ENCODE results near the gene TBCD.
A peak's percentile ranks its signal among the peaks of the same experiment; 100 is the strongest.

TBCD gene

GRCh38 chr17:82888583-82889495 is 137.0 kb downstream of the TBCD start:
- peaks cover 0 to 5% of the 10 kb centered on the region in 2 donors for H3K9me3 Mint-ChIP-seq
- H3K27me3 Mint-ChIP-seq, result no peaks in the 10 kb centered on the region
- peaks cover 51 to 70% of the 10 kb centered on the region in 2 donors for H3K4me1 Mint-ChIP-seq
- DNase-seq (no peak), ATAC-seq (replicated peaks) (no peak)
- H3K4me3 Mint-ChIP-seq, result no peak overlapping the region
- peaks cover 46 to 68% of the 10 kb centered on the region in 2 donors for H3K36me3 Mint-ChIP-seq
- H3K27ac Mint-ChIP-seq, result peak overlapping the region; percentile 93

GRCh38 chr17:82889496-82890338 is 137.9 kb downstream of the TBCD start:
- peaks cover 45 to 64% of the 10 kb centered on the region in 2 donors for H3K36me3 Mint-ChIP-seq
- no peaks in the 10 kb centered on the region for H3K27me3 Mint-ChIP-seq
- peaks cover 48 to 68% of the 10 kb centered on the region in 2 donors for H3K4me1 Mint-ChIP-seq
- no peak for ATAC-seq (replicated peaks)
- DNase-seq, result no peak
- H3K27ac Mint-ChIP-seq, result peak overlapping the region; percentile 14
- no peak overlapping the region for H3K4me3 Mint-ChIP-seq
- peaks cover 0 to 5% of the 10 kb centered on the region in 2 donors for H3K9me3 Mint-ChIP-seq

DNA sequence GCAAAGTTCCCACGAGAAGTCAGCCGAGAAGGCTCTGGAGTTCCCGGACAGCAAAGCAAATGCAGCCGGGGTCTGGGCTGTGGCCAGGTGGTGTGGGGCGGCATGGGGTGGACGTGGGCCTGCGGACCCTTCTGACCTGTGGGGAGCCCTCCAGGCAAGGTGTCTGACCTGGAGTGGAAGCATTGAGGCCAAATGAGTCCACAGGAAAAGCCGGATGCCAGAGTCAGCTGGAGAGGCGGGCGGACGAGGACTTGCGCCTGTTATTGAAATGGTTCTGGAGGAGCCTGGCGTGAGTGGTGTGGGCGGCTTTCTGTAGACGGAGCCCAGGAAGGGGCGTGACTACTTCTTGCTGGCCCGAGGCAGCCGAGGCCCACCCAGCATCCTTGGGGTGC is 138.5 kb downstream of the TBCD start:
- peak overlapping the region; percentile 45 for H3K27ac Mint-ChIP-seq
- ATAC-seq (replicated peaks) (no peak), DNase-seq (no peak)
- peaks cover 46 to 65% of the 10 kb centered on the region in 2 donors for H3K4me1 Mint-ChIP-seq
- H3K4me3 Mint-ChIP-seq, result no peak overlapping the region
- H3K27me3 Mint-ChIP-seq, result no peaks in the 10 kb centered on the region
- peaks cover 48 to 67% of the 10 kb centered on the region in 2 donors for H3K36me3 Mint-ChIP-seq
- H3K9me3 Mint-ChIP-seq, result peaks cover 0 to 5% of the 10 kb centered on the region in 2 donors

DNA sequence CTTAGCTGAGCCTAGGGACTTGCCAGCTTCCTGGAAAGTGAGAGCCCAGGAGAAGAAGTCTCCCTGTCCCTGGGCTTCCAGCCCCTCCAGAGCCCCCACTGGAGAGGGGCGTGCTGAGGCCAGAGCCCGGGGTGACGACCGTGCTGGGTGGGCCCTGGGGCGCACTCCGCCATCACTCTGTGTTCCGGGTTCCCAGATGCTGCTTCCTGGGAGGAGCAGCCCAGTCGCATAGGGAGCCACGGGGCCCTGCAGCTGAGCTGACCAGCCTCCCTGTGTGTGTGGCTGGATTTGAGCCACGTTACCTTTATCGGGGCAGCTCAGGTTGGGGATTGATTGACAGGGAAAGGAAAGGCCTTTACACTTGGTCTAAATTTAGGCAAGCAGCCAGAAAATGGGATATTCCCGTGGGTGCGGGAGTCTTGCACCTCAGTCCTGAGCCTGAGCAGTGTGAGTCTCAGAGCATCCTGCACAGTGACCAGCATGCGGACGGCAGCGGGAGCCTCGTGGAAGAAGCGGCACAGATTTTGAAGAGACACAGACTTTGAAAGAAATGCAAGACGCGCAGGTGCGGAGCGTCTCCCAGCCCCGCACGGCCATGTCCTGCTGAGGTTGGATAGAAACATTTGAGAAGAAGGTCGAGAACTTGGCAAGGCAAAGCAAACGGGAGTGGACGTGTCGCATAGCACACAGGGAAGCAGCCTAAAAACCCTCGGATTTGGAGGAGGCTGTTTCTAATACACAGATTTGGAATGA is 139.2 kb downstream of the TBCD start:
- DNase-seq (no peak), ATAC-seq (replicated peaks) (no peak)
- peak overlapping the region; percentile 75 for H3K27ac Mint-ChIP-seq
- H3K9me3 Mint-ChIP-seq, result peaks cover 0 to 5% of the 10 kb centered on the region in 2 donors
- H3K27me3 Mint-ChIP-seq, result no peaks in the 10 kb centered on the region
- peaks cover 46 to 60% of the 10 kb centered on the region in 2 donors for H3K4me1 Mint-ChIP-seq
- H3K36me3 Mint-ChIP-seq, result peaks cover 53 to 67% of the 10 kb centered on the region in 2 donors
- H3K4me3 Mint-ChIP-seq, result no peak overlapping the region

DNA sequence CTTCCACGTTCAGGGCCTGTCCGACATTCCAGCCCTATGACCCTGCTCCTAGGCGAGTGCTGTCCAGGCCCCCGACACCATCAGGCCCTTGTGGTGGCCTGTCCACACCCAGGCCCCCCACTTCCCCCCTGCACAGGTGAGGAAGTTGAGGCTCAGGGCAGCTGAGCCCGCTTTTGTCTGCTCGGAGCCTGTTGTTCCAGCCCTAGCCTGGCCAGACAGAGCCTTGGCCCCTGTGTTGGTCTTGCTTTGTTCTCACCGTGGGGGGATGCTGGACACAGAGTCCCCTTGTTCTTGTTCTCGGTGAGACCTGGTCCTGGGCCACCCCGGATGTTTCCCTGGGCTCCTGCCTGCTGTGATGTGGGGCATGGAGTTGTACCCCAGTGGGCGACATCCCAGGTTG is 140.0 kb downstream of the TBCD start:
- H3K27me3 Mint-ChIP-seq, result no peaks in the 10 kb centered on the region
- peaks cover 43 to 52% of the 10 kb centered on the region in 2 donors for H3K4me1 Mint-ChIP-seq
- peaks cover 0 to 5% of the 10 kb centered on the region in 2 donors for H3K9me3 Mint-ChIP-seq
- H3K27ac Mint-ChIP-seq, result no peak overlapping the region
- peaks cover 54 to 72% of the 10 kb centered on the region in 2 donors for H3K36me3 Mint-ChIP-seq
- DNase-seq, result no peak
- ATAC-seq (replicated peaks), result no peak
- H3K4me3 Mint-ChIP-seq, result no peak overlapping the region

DNA sequence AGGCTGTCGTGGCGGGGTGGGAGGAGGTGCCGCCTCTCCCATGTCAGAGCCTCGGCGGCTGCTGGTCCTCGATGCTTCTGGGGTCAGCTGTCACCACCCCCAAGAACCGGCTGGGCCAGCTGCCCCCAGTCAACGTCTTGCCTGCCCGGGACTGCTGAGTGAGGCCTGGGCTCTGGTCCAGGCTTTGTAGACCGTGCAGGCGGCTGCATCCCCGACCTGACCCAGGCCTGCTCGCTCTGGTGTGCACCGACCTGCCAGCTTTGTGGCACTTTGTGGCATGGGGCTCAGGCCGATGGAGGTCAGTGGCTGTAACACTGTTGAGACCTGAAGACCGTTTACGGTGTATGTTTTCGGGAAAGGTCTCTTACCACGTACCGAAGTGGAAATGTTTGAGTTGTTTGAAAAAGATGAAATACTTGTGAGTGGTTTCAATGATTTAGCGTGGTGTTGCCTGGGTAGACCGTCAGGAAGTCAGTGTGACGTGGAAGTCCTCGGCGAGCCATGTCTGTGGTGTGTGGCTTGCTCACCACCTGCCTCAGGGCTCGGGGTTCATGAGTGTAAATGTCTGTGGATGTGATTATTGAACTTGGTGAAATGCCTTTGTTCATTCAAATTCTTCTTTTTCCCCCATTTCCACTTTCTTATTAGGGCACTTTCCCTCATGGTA is 141.2 kb downstream of the TBCD start:
- Mint-ChIP-seq H3K27me3 (no peaks in the 10 kb centered on the region), H3K4me3 (no peak overlapping the region), H3K27ac (peak overlapping the region; percentile 66), H3K4me1 (peaks cover 33 to 41% of the 10 kb centered on the region in 2 donors), H3K9me3 (peaks cover 0 to under 1% of the 10 kb centered on the region in 2 donors), H3K36me3 (peaks cover 51 to 69% of the 10 kb centered on the region in 2 donors)
- ATAC-seq (replicated peaks), result peak; percentile 77 to 87
- DNase-seq, result no peak

DNA sequence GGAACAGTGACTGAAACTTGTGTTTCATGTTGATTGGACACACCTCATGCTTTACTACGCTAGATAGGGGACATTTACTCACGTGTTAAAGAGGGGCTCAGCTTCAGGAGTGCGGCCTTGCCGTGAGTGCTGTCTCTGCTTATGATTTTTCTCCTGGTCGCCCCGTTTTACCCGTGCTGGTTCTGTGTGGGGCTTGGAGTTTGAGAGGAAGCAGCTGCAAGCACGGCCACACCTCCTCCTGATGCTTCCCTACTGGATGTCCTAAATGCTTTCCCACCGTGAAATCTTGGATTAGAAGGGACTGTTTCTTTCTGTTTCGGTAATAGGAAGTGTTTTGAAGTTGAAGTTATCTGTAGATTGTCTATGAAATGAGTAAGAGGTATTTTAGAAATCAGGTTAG is 141.9 kb downstream of the TBCD start:
- Mint-ChIP-seq H3K27ac (peak overlapping the region; percentile 90), H3K4me3 (peak overlapping the region; percentile 61 to 74), H3K36me3 (peaks cover 47 to 66% of the 10 kb centered on the region in 2 donors), H3K27me3 (no peaks in the 10 kb centered on the region), H3K9me3 (no peaks in the 10 kb centered on the region), H3K4me1 (peaks cover 29 to 34% of the 10 kb centered on the region in 2 donors)
- DNase-seq (no peak), ATAC-seq (replicated peaks) (peak in 1 of 2 donors; percentile 46)

DNA sequence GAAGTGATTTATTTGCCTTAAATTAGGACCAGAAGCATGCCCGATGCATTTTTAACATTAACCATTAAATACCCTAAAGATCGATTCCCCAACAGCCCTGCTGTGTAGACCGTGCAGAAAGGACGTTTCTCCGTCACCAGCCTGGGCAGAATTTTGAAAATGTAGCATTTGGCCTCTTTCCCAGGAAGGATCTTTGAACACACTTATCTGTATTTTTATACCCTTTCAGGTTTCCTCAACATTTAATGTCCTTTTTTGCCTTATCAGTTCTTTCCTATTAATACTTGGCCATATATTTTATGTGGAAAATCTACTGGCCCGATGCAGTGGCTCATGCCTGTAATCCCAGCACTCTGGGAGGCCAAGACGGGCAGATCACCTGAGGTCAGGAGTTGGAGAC is 142.5 kb downstream of the TBCD start:
- Mint-ChIP-seq H3K9me3 (no peaks in the 10 kb centered on the region), H3K4me1 (peaks cover 29 to 31% of the 10 kb centered on the region in 2 donors), H3K4me3 (no peak overlapping the region), H3K36me3 (peaks cover 51 to 72% of the 10 kb centered on the region in 2 donors), H3K27ac (no peak overlapping the region), H3K27me3 (no peaks in the 10 kb centered on the region)
- ATAC-seq (replicated peaks), result no peak
- no peak for DNase-seq

- Mint-ChIP-seq H3K4me1 (peaks cover 27 to 34% of the 10 kb centered on the region in 2 donors), H3K36me3 (peaks cover 52 to 69% of the 10 kb centered on the region in 2 donors), H3K27me3 (no peaks in the 10 kb centered on the region), H3K4me3 (no peak overlapping the region), H3K27ac (no peak overlapping the region), H3K9me3 (no peaks in the 10 kb centered on the region)
- DNase-seq, result no peak
- ATAC-seq (replicated peaks), result no peak
These were observed 143.2 kb downstream of the TBCD start for GRCh38 chr17:82895087-82895486.

DNA sequence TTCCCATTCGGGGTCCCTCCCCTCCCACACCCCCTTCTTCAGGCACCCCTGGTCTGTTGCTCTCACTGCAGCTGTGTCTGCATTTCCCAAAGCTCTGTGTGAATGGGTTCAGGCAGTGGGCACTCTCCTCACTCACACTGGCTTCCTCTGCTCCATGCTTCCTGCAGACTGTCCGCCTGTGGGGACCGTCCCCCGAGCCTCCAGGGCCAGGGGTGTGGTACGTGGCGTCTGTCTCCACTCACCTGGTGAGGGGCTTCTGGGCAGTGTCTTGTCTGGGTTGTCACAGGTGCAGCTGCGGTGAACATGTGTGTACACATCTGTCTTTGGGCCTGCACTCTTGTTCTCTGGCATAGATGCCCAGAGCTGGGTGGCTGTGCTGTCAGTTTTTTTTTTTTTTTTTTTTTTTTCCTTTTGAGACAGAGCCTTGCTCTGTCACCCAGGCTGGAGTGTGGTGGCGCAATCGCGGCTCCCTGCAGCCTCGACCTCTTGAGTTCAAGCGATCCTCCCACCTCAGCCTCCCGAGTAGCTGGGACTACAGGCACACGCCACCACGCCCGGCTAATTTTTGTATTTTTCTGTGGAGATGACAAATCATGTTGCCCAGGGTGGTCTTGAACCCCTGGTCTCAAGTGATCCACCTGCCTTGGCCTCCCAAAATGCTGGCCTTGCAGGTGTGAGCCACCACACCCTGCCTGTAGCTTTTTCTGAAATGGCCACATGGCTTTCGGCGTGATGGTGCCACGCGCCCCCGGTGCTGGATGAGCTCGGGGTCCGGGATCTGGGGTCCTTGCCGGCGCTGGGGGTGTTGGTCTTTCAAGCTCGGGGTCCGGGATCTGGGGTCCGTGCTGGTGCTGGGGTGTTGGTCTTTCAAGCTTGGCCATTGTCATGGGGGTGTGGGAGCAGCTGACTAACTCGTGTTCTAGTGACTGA is 144.5 kb downstream of the TBCD start:
- H3K4me3 Mint-ChIP-seq, result no peak overlapping the region
- ATAC-seq (replicated peaks), result no peak
- no peak for DNase-seq
- H3K27me3 Mint-ChIP-seq, result no peaks in the 10 kb centered on the region
- H3K9me3 Mint-ChIP-seq, result no peaks in the 10 kb centered on the region
- peaks cover 32 to 42% of the 10 kb centered on the region in 2 donors for H3K4me1 Mint-ChIP-seq
- peaks cover 50 to 67% of the 10 kb centered on the region in 2 donors for H3K36me3 Mint-ChIP-seq
- H3K27ac Mint-ChIP-seq, result no peak overlapping the region

DNA sequence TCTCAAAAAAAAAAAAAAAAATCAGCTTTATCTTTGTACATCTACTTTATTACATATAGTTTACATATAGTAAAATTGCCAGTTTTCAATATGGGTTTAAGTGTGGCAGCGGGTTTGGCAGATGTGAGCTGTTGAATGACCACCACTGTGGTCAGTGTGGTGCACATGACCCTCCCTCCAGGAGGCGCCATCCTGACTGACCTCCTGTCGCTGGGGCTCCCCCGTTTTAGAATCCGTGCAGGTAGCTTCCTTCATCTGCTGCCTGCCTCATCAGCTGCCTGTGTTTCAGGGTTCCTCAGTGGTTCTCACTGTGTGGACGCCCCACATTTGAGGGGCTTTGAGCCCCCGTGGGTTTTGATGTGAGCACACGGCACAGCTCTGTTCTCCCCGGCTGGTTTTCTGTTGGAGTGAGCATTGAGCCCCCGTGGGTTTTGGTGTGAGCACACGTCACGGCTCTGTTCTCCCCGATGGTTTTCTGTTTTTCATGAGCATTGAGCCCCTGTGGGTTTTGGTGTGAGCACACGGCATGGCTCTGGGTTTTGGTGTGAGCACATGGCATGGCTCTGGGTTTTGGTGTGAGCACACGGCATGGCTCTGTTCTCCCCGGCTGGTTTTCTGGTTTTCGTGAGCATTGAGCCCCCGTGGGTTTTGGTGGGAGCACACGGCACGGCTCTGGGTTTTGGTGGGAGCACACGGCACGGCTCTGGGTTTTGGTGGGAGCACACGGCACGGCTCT is 145.8 kb downstream of the TBCD start:
- Mint-ChIP-seq H3K9me3 (no peaks in the 10 kb centered on the region), H3K36me3 (peaks cover 51 to 68% of the 10 kb centered on the region in 2 donors), H3K27ac (no peak overlapping the region), H3K4me3 (no peak overlapping the region), H3K4me1 (peaks cover 28 to 37% of the 10 kb centered on the region in 2 donors), H3K27me3 (no peaks in the 10 kb centered on the region)
- DNase-seq, result no peak
- no peak for ATAC-seq (replicated peaks)

DNA sequence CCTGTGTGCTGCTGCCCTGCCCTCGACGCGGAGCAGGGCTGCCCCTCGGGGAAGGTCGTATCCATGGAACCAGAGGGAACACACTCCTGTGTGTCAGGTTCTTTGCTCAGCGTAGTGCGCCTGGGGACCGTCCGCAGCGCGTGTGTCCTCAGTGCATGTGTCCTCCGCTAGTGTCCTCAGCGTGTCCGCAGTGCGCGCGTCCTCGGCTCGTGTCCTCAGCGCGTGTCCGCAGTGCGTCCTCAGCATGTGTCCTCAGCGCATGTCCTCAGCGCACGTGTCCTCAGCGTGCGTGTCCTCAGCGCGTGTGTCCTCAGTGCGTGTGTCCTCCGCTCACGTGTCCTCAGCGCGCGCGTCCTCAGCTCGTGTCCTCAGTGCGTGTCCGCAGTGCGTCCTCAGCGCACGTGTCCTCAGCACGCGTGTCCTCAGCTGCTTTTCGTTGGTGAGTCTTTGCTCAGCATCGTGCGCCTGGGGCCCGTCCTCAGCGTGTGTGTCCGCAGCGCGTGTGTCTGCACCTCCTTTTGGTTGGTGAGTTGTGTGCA is 147.2 kb downstream of the TBCD start:
- Mint-ChIP-seq H3K4me3 (no peak overlapping the region), H3K9me3 (no peaks in the 10 kb centered on the region), H3K36me3 (peaks cover 54 to 69% of the 10 kb centered on the region in 2 donors), H3K27ac (no peak overlapping the region), H3K4me1 (peaks cover 18 to 23% of the 10 kb centered on the region in 2 donors), H3K27me3 (no peaks in the 10 kb centered on the region)
- DNase-seq (no peak), ATAC-seq (replicated peaks) (no peak)

Measured in stimulated activated naive B cell treated with anti-CD40 and anti-IgM and Interleukin-4, amounts not matched to agents 10 μg/mL and 1 μg/mL and 100 μg/mL, for 72 hours (primary cell).